Activated CD4-positive, alpha-beta T cell treated with anti-CD3 and anti-CD28 coated beads for 48 hours (primary cell): ENCODE data around the gene UIMC1.

Experiments used
- DNase-seq: peaks from one replicate; pipeline ENCODE4 v3.0.0-alpha.2; 2020

UIMC1 gene

GRCh38 chr5:176952531-176953193 is 53.9 kb downstream of the UIMC1 start:
- no peak for DNase-seq

- DNase-seq = no peak
Observed at GRCh38 chr5:176948458-176948857, 58.1 kb downstream of the UIMC1 start.

- DNase-seq = no peak
Observed at GRCh38 chr5:176947847-176948246, 58.7 kb downstream of the UIMC1 start.

- DNase-seq = no peak
Observed at GRCh38 chr5:176944268-176944667, 62.3 kb downstream of the UIMC1 start.

GRCh38 chr5:176943816-176944215 is 62.8 kb downstream of the UIMC1 start:
- no peak for DNase-seq

GRCh38 chr5:176941951-176942350 is 64.6 kb downstream of the UIMC1 start:
- DNase-seq = no peak

GRCh38 chr5:176938472-176938871 is 68.1 kb downstream of the UIMC1 start:
- DNase-seq = no peak

GRCh38 chr5:176935017-176935416 is 71.6 kb downstream of the UIMC1 start:
- no peak for DNase-seq

- DNase-seq = no peak
Observed at GRCh38 chr5:176934309-176934930, 72.2 kb downstream of the UIMC1 start.

GRCh38 chr5:176929654-176930053 is 76.9 kb downstream of the UIMC1 start:
- no peak for DNase-seq

- DNase-seq = no peak
Observed at GRCh38 chr5:176927562-176927961, 79.0 kb downstream of the UIMC1 start.

- DNase-seq = no peak
Observed at GRCh38 chr5:176922817-176923216, 83.8 kb downstream of the UIMC1 start.

GRCh38 chr5:176921714-176922113 is 84.9 kb downstream of the UIMC1 start:
- DNase-seq = no peak

- DNase-seq = no peak
Observed at GRCh38 chr5:176918613-176919012, 88.0 kb downstream of the UIMC1 start.

GRCh38 chr5:176916337-176916736 is 90.2 kb downstream of the UIMC1 start:
- no peak for DNase-seq

GRCh38 chr5:176915906-176916305 is 90.7 kb downstream of the UIMC1 start:
- DNase-seq = no peak

- DNase-seq = no peak
Observed at GRCh38 chr5:176912115-176912514, 94.5 kb downstream of the UIMC1 start.

GRCh38 chr5:176908675-176909368 is 97.8 kb downstream of the UIMC1 start:
- DNase-seq = no peak

- no peak for DNase-seq
Observed at GRCh38 chr5:176906796-176907195, 99.8 kb downstream of the UIMC1 start.

- DNase-seq = no peak
Observed at GRCh38 chr5:176906126-176906525, 100.5 kb downstream of the UIMC1 start.

GRCh38 chr5:176904276-176904675 is 102.3 kb downstream of the UIMC1 start:
- DNase-seq = no peak

- DNase-seq = no peak
Observed at GRCh38 chr5:176902911-176903664, 103.5 kb downstream of the UIMC1 start.

GRCh38 chr5:176902102-176902814 is 104.3 kb downstream of the UIMC1 start:
- no peak for DNase-seq
